Glomerular visceral epithelial cell (primary cell): Measurements from ENCODE around the gene EPAS1.

Experiments used
- DNase-seq: peaks from one replicate; pipeline ENCODE4 v3.0.0-alpha.2; 2016; ENCODE audit errors: extremely low spot score

The EPAS1 gene

DNA sequence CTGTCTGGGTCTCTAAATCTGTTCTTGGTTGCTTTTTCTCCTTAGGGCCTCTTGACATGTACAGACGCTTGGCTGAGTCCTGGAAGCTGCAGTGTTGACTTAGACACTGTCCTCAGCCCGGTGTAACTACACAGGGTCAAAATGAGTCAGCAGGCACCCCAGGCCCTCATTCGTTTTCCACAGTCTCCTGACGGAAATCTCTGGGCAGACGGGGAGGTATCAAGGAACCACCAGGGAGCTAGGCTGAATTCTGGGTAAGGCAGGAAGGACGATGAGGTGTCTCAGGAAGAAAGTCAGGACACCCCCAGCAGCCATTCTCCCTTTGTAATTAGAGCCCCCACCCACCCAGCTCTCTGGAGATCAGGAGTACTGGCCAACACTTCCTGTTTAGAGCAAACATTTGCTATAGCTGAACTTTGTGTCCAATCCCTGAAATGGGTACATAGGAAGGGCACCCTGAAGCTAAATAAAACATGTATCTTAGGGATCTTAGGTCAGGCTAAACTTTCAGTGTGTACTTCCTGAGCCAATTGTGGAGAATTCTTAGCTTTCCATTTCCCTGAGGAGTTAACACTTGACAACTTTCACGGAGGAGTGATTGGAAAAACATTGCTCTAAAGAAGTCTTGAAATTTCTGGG lies 23.9 kb upstream of the EPAS1 start:
- DNase-seq: no peak

DNA sequence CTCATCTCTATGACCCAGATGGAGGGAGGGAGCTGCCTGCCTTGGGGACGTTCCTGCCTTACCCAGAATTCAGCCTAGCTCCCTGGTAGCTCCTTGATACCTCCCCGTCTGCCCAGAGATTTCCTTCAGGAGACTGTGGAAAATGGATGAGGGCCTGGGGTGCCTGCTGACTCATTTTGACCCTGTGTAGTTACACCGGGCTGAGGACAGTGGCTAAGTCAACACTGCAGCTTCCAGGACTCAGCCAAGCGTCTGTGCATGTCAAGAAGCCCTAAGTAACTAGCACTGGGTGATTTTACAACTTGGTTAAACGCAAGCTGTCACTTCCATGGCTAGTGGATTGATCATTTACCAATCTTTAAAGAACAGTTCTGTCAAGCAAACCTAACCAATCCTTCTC lies 23.3 kb upstream of the EPAS1 start:
- peak; percentile 11 for DNase-seq

DNA sequence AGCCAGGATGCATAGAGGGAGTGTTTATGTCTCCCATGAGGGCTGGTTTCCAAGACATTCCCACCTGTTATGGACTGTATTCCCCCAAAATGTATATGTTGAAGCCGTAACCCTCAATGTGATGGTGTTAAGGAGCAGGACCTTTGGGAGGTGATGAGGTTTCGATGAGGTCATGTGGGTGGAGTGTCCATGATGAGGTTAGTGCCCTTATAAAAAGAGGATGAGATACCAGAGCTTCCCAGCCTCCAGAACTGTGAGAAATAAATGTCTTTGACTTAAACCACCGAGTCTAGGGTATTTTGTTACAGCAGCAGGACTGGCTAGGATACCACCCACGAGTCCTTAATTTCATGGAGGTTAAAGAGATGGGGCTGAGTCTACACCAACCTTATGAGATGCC lies 22.6 kb upstream of the EPAS1 start:
- no peak for DNase-seq

GRCh38 chr2:46275995-46276394 lies 21.2 kb upstream of the EPAS1 start:
- no peak for DNase-seq

- DNase-seq: no peak
Observed at GRCh38 chr2:46276642-46277041, 20.6 kb upstream of the EPAS1 start.

DNA sequence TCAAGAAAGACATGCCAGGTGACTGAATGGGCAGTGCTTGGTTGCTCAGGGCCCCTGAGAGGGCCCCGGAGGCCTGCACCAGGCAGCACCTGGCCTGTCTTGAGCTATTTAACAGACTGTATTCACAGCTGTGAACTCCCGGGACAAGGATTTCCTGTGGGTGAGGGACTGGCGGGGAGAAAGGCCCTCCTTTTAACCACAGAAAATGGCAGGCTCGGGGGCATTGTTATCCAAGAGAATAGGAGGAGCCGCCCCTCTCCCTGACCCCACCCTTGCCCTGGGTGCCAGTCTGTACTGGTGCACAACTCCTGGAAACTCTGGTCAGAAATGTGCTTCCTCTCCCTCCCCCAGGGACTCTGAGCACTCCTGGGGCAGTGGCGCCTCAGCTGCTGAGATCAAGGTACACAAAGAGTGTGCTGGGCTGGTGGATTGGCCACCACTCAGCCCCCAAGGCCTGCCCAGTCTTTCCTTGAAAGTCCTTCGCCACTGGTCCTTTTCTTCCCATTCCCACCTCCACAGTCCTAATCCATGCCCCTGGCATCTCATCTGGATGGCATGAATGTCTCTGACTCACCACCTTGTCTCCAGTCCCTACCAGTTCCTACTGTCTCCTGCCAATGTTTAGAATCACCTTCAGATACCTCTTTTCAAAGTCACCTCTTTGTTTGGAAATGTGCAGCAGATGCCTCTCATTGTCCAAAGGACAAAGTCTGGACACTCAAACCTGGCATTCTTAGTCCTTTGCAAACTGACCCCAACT lies 19.6 kb upstream of the EPAS1 start:
- no peak for DNase-seq

DNA sequence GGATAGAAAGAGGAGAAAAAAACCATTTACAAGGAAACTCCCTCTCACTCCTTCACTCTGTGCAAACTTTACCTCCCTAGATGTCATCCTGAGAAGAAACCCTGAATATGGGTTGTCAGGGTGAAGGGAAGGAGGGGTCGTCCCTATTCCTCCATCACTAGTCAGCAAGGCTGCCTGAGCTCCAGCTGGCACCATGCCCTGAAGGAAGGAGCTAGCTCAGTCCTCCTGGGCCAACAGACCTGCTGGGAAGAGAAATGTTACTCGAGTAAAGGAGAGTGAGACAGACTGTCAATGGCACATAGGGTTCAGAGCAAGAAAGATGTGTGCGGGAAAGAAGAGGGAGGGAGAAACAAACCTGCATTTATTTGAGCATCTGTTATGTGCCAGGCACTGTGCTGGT lies 18.3 kb upstream of the EPAS1 start:
- DNase-seq: no peak

DNA sequence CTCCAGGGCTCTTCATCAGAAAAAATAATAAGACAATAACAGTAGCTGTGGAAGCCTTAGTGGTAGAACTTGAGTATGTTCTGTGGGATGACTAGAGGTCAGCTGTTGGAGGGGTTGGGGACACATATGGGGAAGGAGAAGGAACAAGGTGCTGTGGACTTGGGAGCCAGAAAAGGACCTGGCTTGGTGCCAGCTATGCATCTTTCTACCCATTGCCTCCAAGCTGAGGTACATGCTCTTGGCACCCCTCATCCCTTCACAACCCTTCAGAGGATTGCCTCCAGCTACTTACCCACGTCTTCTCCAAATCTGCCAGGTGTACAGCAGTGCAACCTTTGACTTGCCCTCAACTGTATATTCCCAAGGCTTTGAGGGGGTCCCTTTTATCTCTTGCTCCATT lies 15.3 kb upstream of the EPAS1 start:
- no peak for DNase-seq

DNA sequence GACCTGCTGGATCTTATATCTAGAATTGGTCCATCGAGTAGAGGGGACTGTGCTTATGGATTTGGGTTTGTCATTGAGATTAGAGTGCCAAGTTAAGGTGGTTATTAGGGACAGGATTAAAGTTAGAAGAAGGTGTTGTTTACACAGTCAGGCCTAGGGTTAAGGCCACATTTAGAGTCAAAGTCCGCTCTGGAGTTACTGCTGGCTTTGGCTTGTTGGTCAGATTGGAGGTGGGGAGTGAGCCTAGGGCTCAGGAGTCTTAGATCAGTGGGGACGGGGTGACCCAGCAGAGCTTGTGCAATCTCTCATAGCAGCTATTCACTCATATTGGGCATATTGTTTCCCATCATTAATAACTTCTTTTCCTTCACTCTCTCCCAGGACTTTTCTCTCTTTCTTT lies 13.5 kb upstream of the EPAS1 start:
- no peak for DNase-seq

GRCh38 chr2:46284260-46284659 lies 12.9 kb upstream of the EPAS1 start:
- DNase-seq: no peak

GRCh38 chr2:46284796-46285195 lies 12.4 kb upstream of the EPAS1 start:
- no peak for DNase-seq

- no peak for DNase-seq
Observed at GRCh38 chr2:46286715-46287114, 10.5 kb upstream of the EPAS1 start.

GRCh38 chr2:46290078-46290477 lies 7.1 kb upstream of the EPAS1 start:
- DNase-seq: no peak

DNA sequence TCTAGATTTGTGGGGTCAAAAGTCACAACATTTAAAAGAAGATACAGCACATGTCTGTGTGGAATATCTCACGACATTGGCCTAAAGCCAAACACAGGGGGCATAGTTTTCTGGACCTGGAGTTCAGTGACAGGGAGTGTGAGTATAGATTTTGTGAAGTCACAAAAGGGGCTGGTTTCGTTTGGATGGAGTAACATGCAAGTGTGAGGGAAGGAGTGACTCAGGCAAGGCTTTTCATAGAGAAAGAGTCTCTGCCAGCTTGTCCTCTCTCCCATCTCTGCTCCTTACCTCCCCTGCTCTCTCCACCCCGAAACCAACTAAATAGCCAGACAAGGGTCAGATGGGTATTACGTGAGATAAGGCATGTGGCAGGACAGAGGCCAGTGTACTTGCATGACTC lies 3.7 kb upstream of the EPAS1 start:
- no peak for DNase-seq

GRCh38 chr2:46294176-46294836 lies 2.9 kb upstream of the EPAS1 start:
- DNase-seq: no peak

DNA sequence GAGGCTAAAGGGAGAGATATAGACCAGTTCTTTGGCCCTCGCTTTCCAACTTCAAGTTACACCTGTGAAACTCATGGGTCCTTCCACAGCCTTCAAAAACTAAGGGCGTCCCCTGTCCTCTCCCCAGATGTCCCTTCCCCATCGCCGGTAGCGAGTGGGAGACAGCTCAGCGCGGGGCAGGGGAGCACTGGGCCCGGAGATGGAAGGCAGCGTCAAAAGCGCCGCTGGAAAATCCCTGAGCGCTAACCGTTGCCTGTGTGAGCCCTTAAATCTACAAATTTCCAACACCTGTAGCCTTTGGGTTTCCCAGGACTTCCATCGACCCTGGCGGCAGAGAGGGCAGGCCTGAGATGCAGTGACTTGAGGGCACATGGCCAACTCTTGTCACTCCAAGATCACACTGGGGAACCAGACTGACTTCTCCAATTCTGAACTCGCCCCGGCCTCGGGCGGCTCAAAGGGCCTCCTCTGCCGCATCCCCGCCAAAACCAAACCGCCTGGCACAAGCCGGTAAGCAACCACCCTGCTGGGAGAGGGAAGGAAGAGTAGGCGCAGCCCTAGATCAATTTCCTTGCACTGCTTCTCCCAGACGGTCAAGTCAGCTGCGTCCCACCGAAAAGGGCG lies 879 bp upstream of the EPAS1 start:
- DNase-seq: no peak

DNA sequence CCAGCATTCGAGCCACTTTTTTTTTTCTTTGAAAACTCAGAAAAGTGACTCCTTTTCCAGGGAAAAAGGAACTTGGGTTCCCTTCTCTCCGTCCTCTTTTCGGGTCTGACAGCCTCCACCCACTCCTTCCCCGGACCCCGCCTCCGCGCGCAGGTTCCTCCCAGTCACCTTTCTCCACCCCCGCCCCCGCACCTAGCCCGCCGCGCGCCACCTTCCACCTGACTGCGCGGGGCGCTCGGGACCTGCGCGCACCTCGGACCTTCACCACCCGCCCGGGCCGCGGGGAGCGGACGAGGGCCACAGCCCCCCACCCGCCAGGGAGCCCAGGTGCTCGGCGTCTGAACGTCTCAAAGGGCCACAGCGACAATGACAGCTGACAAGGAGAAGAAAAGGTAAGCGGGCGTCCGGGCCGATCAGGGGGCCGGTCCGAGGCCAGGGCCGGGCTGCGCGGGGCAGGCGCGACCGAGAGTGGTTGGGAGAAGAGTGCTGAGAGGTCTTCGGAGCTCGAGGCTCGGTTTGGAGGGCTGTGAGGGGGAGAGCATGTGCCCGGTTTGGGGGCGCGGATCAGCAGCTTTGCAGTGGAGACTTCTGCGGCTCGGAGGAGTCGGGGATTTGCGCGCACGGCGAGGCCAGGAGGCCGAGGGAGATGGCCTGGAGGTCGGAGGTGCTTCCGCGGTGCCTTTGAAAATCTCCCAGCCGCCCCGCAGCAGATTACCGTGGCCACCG lies 502 bp downstream of the EPAS1 start:
- DNase-seq: peak; percentile 45

- DNase-seq: no peak
Observed at GRCh38 chr2:46298272-46298521, 990 bp downstream of the EPAS1 start.

DNA sequence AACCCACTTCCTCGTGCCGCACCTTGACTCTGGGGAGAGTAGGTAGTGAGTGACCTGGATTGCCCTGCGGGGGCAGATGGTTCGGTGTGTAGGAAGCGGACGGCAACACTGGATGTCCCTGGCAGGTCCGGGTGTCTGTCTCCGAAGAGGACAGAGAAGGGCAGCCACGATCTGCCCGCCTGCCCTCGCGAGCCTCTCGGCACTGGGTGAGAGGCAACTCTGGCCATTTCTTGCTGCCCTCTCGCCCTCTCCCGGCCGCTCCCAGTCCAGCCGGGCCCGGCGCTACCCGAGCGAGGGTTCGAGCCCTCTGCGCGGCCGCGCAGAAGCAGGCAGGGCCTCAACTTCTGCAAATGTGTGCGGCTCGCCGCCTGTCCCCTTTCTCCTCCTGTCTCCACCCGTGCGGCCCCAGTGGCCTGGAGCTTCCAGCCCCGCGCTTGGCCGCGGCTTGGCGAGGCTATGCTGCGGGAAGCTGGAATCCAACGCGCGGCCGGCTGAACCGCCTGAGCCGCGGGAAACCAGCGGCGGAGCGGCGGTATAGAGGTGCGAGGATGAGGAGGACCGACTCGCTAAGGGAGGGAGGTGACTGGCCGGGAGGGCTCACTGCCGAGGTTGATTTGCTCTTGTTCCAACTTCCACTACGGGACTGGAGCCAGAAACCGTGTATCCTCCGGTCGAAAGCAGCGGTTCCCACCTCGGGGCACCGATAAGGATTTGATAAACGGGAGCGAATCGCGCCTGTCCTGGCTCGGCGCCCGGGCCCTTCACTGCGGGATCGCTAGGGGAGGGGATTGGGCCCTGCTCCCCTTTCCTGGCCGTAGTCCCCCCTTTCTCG lies 1.5 kb downstream of the EPAS1 start:
- DNase-seq: peak; percentile 25

DNA sequence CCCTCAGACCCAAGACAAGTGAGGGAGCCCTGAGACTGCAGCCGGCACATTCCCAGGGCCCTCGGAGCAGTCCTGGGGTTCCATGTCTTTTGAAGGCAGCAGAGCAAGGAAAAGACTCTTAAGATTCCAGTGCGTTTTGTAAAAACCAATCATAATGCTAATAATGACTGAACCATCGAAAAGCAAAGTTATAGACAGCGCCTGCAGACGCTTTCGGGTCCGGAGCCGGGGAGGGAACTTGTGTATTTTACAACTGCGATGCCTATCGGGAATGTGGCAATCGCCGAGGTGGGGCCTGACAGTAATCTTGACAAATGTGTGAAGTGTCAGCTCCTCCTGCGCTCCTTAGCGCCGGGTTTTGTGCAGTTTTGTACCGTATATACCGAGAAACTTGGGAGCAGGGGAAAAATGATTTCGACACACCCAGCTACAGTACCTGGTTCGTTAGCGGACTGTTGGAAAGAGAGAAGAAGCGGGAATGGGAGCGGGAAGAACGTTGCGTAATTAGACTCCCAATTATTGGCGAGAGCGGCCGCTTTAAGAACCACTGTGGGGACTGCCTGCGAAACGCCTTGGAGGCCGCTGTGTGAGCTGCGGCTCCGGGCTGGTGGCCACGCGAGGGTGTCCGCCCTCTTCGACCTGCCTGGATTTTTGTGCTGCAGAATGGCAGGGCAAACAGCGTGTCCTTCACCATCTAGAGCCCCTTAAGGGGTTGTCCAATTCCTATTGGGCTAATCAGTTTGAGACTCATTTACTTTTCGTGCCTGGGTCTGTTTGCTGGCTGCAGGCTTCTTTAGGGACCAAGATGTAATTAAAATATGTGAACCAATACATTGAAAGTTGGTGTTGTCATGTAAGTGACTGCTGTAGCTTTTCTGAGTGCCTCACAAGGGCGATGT lies 2.4 kb downstream of the EPAS1 start:
- DNase-seq: peak; percentile 60
